GM12864 (cell line): ENCODE results near the gene RASGEF1C.
"Not testable (repeated sequence)": the region's sequence is repeated elsewhere in the genome, so short reads cannot be mapped to it uniquely, and the experiment has no call there.

Source experiments
- DNase-seq: peaks from one replicate; pipeline ENCODE4 v3.0.0-alpha.2; 2011; ENCODE audit warnings: low read depth
- H3K4me3 ChIP-seq: 2 replicates; pipeline ENCODE4 v1.5.1; 2011; ENCODE audit warnings: mild to moderate bottlenecking, low read depth, low read length, control low read depth
- CTCF ChIP-seq: IDR thresholded peaks from 2 replicates; pipeline ENCODE4 v1.5.1; 2011; ENCODE audit warnings: low read depth, mild to moderate bottlenecking, moderate library complexity, low read length, control low read depth, inconsistent platforms; ENCODE audit errors: missing control alignments

Gene RASGEF1C

GRCh38 chr5:180093241-180093640 lies 115.8 kb downstream of the RASGEF1C start:
- TF ChIP-seq CTCF: no peak
- DNase-seq: no peak
- H3K4me3 ChIP-seq: no peak overlapping the region

DNA sequence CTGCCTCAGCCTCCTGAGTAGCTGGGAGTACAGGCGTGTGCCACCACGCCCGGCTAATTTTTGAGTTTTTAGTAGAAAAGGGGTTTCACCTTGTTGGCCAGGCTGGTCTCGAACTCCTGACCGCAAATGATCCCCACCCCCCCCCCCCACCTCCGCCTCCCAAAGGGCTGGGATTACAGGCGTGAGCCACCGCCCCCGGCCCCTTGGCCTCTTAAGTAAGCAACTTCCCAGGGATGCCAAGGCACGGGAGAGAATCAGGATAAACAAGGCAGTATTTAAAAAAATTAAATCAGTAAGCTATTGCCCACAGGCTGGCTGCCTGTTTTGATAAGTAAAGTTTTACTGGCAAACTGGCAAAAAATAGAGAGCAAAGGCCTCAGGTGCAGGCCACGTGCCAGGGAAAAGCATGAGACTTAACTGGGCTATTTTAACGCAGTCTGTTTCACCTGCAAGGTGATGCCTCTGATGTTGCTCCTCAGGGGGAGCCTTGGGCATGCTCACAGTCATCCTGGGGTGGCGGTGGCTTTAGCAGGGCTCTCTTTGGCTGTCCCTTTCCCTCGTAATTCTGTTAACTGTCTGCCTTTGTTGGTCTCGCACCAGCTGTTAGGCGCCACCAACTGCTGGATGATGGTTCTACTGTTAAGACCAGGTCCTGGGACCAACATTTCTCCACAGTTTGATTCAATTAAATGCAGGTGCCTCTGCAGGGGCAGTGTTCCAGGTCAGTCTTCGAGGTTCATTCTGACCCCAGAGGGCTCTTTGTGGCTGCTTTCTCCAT lies 118.1 kb downstream of the RASGEF1C start:
- no peak overlapping the region for H3K4me3 ChIP-seq
- no peak for DNase-seq
- no peak for TF ChIP-seq CTCF

GRCh38 chr5:180090098-180090768 lies 118.8 kb downstream of the RASGEF1C start:
- DNase-seq: no peak
- H3K4me3 ChIP-seq: no peak overlapping the region

GRCh38 chr5:180089628-180090027 lies 119.4 kb downstream of the RASGEF1C start:
- not testable (repeated sequence) for DNase-seq, H3K4me3 ChIP-seq

More at GRCh38 chr5:180090098-180090768, 118.8 kb downstream of the RASGEF1C start:
- TF ChIP-seq CTCF: peak; percentile 65

DNA sequence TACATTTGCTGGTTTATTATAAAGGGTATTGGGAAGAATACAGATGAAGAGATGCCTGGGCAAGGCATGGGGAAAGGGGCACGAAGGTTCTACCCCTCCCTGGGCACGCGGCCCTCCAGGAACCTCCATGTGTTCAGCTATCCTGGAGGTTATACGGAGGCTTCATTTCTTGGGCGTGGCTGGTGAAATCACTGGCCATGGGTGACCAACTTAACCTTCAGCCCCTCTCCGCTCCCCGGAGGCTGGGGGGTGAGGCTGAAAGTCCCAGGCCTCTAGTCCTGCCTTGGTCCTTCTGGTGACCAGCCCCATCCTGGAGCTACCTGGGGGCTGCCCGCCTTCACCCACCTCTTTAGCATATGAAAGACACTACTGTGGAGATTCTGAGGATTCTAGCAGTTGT lies 120.5 kb downstream of the RASGEF1C start:
- TF ChIP-seq CTCF: no peak
- no peak for DNase-seq
- H3K4me3 ChIP-seq: no peak overlapping the region

GRCh38 chr5:180086816-180087399 lies 122.1 kb downstream of the RASGEF1C start:
- no peak for DNase-seq
- no peak for TF ChIP-seq CTCF
- H3K4me3 ChIP-seq: no peak overlapping the region

DNA sequence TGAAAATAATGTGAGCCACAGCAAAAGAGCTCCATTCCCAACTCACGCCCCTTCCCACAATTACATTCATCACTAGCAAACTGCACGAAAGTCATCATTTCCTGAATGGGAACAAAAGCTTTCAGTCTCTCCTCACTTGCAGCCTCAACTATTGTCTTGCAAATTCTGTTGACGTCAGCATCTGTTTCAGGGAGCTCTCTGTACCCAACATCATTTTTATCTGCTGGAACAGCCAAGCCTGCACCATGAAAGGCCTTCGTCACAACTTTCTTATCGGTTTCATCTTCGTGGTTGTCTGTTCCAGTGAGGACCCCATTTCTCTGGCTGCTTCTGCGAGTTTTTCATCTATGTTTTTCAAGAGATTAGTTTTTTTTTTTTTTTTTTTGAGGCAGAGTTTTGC lies 123.2 kb downstream of the RASGEF1C start:
- TF ChIP-seq CTCF: no peak
- H3K4me3 ChIP-seq: no peak overlapping the region
- DNase-seq: no peak
